T-helper 9 cell (primary cell): ENCODE measurements around the gene FAM111B.
A peak's percentile ranks its signal among the peaks of the same experiment; 100 is the strongest.

Source experiments
- DNase-seq: peaks from one replicate; pipeline ENCODE4 v3.0.0-alpha.2; 2020

Gene FAM111B

GRCh38 chr11:59158206-59159068, 51.4 kb downstream of the FAM111B start:
- peak; percentile 36 for DNase-seq

- no peak for DNase-seq
These were observed 57.0 kb downstream of the FAM111B start for GRCh38 chr11:59164028-59164427.

- peak; percentile 89 for DNase-seq
These were observed 64.7 kb downstream of the FAM111B start, which contains the start of gene DTX4 for GRCh38 chr11:59171508-59172322. Gene DTX4, plus strand, starts transcription at chr11:59172132. Its CDS starts 464 bp downstream, at chr11:59172596.

- no peak for DNase-seq
These were observed 65.5 kb downstream of the FAM111B start for GRCh38 chr11:59172345-59173079.

GRCh38 chr11:59173080-59173963, 66.3 kb downstream of the FAM111B start:
- peak; percentile 10 for DNase-seq

GRCh38 chr11:59173964-59174663, 67.1 kb downstream of the FAM111B start:
- no peak for DNase-seq

GRCh38 chr11:59174664-59175033, 67.6 kb downstream of the FAM111B start:
- DNase-seq, result no peak

- DNase-seq, result no peak
These were observed 68.1 kb downstream of the FAM111B start for GRCh38 chr11:59175091-59175501.

- no peak for DNase-seq
These were observed 69.3 kb downstream of the FAM111B start for GRCh38 chr11:59176330-59176729.
